Skeletal muscle cell (primary cell): ENCODE measurements around the gene CDC6.
"Not testable (repeated sequence)": the region's sequence is repeated elsewhere in the genome, so short reads cannot be mapped to it uniquely, and the experiment has no call there.

ENCODE experiments used
- DNase-seq: peaks from one replicate; pipeline ENCODE4 v3.0.0-alpha.2; 2010; ENCODE audit warnings: low read depth
- H3K4me3 ChIP-seq: 2 replicates; pipeline ENCODE4 v1.5.1; 2011; ENCODE audit warnings: low read depth, mild to moderate bottlenecking, control low read depth, low read length, moderate library complexity

CDC6 gene

GRCh38 chr17:40284085-40284713 is 3.5 kb upstream of the CDC6 start:
- peak overlapping the region; percentile 21 for H3K4me3 ChIP-seq
- DNase-seq = no peak

GRCh38 chr17:40286473-40286872 is 1.2 kb upstream of the CDC6 start:
- no peak for DNase-seq
- no peak overlapping the region for H3K4me3 ChIP-seq

- H3K4me3 ChIP-seq = no peak overlapping the region
Measured at GRCh38 chr17:40287159-40287493, 553 bp upstream of the CDC6 start.

GRCh38 chr17:40290629-40291280 is 3.1 kb downstream of the CDC6 start:
- no peak overlapping the region for H3K4me3 ChIP-seq
- DNase-seq = peak; percentile 88

More at GRCh38 chr17:40287159-40287493, 553 bp upstream of the CDC6 start:
- DNase-seq = no peak

- DNase-seq = no peak
- no peak overlapping the region for H3K4me3 ChIP-seq
Measured at GRCh38 chr17:40291281-40291664, 3.6 kb downstream of the CDC6 start.

- no peak for DNase-seq
- H3K4me3 ChIP-seq = no peak overlapping the region
Measured at GRCh38 chr17:40293363-40293762, 5.7 kb downstream of the CDC6 start.

GRCh38 chr17:40295488-40296436 is 8.1 kb downstream of the CDC6 start:
- H3K4me3 ChIP-seq = no peak overlapping the region
- no peak for DNase-seq

- no peak overlapping the region for H3K4me3 ChIP-seq
- no peak for DNase-seq
Measured at GRCh38 chr17:40297511-40297910, 9.8 kb downstream of the CDC6 start.

GRCh38 chr17:40298726-40299125 is 11.0 kb downstream of the CDC6 start:
- no peak for DNase-seq
- H3K4me3 ChIP-seq = no peak overlapping the region

- DNase-seq, H3K4me3 ChIP-seq: not testable (repeated sequence)
Measured at GRCh38 chr17:40299159-40299757, 11.6 kb downstream of the CDC6 start.

- DNase-seq = no peak
Measured at GRCh38 chr17:40301315-40301714, 13.6 kb downstream of the CDC6 start.

GRCh38 chr17:40303009-40303657 is 15.5 kb downstream of the CDC6 start:
- DNase-seq = no peak

More at GRCh38 chr17:40301315-40301714, 13.6 kb downstream of the CDC6 start:
- no peak overlapping the region for H3K4me3 ChIP-seq

GRCh38 chr17:40303708-40304551 is 16.3 kb downstream of the CDC6 start:
- H3K4me3 ChIP-seq = no peak overlapping the region

More at GRCh38 chr17:40303009-40303657, 15.5 kb downstream of the CDC6 start:
- no peak overlapping the region for H3K4me3 ChIP-seq

GRCh38 chr17:40304552-40304863 is 16.8 kb downstream of the CDC6 start:
- H3K4me3 ChIP-seq, DNase-seq: not testable (repeated sequence)

More at GRCh38 chr17:40303708-40304551, 16.3 kb downstream of the CDC6 start:
- DNase-seq = no peak

- DNase-seq, H3K4me3 ChIP-seq: not testable (repeated sequence)
Measured at GRCh38 chr17:40304866-40305265, 17.2 kb downstream of the CDC6 start.

- no peak overlapping the region for H3K4me3 ChIP-seq
- no peak for DNase-seq
Measured at GRCh38 chr17:40306395-40306794, 18.7 kb downstream of the CDC6 start.

GRCh38 chr17:40307001-40307730 is 19.5 kb downstream of the CDC6 start:
- no peak for DNase-seq
- H3K4me3 ChIP-seq = no peak overlapping the region

- DNase-seq = no peak
- no peak overlapping the region for H3K4me3 ChIP-seq
Measured at GRCh38 chr17:40307740-40308239, 20.1 kb downstream of the CDC6 start.
